Fibroblast of upper back skin (primary cell): ENCODE results near the gene ADCY4.
"Not testable (repeated sequence)": the region's sequence is repeated elsewhere in the genome, so short reads cannot be mapped to it uniquely, and the experiment has no call there.

Experiments
- DNase-seq: peaks from one replicate; pipeline ENCODE4 v3.0.0-alpha.2; 2013

Gene ADCY4

DNA sequence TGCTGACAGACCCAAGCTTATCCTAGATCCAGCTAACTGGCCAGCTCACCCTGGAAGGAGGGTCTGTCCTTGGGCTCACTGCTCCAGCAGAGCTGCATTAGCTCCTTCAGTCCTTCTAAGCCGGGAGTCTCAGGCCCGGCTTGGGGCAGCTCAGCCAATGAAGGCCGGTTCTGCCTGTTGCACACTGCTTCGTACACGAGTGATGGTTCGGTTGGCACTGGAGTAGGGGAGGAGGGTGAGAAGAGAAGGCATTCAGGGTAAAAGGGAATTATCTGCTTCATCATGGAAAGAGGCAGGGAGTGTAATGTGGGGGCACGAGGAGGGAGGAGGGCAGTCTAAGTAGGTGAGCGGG, 2.9 kb upstream of the ADCY4 start:
- DNase-seq = no peak

DNA sequence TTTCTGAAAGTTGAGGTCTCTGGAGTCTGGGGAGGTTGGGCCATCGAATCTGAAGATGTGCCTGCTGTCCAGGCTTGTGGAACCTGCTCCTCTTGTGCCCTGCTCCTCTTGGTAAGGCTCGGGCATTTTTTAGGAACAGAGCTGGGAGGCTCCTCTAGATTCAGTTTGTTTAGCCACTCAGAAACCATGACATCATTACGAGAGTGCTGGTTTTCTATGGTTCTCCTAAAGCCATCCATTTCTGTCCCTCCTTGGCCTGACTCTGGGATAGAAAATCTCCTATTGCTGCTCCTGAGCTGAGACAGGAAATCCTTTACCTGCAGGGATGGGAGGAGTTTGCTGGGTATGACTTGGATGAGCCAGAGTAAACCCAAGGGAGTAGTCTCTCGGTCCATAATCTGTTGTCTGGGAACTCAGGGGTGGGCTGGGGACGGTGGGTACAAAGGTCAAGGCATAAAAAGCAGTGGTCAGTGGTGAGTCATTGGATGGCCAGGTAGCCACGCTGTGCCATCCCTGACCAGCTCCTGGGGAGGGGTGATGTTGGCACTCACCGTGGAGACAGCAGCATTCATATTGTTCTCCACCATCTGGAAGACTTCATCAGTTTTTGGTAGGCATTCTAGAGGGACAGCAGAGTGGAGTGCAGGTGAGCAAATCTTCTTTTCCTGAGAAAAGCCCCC, 2.4 kb upstream of the ADCY4 start:
- DNase-seq = no peak

DNA sequence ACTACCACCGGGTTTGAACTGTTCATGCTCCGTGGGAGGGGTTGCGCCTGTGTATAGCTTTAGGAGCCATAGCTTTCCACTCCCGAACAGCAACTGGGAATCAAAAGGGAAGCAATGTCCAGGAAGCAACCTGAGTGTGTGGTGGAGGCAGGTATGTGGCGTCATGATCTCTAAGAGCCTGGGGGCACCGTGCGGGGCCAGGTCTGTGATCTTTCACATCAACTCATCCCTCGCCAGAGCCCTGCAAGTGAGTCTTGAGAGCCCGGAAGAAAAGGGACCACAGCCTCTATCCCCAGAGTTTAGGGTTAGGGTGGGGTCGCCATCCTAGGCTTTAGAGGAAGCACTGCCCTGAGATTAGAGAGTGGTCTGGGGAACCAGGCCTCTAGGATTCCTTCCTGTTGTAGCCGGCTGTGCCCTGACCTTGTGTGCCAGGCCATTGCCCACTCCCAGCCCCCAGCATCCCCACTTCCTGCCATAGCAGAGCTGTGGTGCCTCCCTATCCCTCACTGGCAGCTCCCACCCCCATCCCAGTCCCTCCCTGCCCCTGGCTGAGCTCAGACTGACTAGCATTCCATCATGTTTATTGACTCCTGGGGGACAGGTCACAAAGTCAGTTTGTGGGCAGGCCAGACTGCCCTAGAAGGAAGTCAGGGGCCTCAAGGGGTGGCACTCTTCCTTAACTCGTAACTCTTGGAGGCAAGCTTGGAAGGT, 745 bp upstream of the ADCY4 start:
- no peak for DNase-seq

DNA sequence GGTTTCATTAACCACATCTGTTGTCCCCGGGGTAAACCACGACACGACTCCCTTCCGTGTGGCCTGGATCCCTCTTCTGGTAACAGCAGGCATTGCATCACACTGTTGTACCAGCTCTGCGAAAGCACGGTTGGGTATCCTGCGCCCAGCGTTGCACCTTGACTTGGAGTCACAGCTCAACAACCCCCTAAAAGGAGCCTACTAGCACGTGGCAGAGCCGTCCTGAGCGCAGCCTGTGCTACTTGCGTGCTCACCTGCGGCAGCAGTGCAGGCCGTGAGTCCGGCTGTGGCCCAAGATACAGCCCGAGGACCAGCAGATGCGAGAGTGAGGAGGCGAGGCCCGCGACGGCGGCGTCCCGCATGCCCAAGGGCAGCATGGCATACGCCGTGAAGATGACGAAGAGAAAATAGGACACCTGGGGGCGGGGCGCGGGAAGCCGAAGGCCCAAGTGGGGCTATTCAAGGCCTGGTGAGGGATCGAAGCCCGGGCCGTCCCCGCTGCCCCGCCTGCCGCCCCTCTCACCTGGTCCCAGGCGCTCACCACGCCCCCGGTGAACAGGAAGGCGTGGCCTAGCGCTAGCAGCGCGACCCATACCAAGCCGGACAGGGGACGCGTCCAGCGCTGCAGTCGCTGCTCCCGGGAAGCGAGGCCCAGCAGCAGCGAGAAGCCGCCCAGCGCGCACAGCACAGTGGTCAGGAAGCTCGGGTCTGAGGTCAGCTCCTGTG, 2.4 kb downstream of the ADCY4 start:
- DNase-seq = peak; percentile 50

DNA sequence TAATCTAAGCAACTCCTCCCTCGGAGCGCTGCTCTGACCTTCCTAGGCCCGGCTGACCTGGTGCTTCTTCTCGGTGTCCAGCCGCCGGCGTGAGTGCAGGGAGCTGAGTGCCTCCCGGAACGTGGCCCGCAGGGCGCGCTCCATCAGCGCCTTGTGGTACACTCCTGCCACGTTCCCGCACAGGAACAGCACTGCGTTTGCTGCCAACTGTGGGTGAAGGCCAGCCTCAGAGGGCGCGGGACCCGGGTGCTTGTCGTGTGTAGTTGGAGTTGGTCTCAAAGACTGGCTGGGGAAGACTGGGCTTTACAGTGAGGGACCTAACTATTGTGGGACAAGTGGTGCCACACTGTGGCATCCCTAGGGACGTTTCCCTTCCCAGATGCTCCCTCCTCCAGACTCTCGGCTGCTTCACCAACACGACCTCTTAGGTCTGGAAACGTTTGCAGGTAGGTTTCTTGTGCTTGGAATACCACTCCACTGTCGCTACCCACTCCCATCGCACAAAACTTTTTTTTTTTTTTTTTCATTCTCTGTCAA, 3.1 kb downstream of the ADCY4 start:
- no peak for DNase-seq

DNA sequence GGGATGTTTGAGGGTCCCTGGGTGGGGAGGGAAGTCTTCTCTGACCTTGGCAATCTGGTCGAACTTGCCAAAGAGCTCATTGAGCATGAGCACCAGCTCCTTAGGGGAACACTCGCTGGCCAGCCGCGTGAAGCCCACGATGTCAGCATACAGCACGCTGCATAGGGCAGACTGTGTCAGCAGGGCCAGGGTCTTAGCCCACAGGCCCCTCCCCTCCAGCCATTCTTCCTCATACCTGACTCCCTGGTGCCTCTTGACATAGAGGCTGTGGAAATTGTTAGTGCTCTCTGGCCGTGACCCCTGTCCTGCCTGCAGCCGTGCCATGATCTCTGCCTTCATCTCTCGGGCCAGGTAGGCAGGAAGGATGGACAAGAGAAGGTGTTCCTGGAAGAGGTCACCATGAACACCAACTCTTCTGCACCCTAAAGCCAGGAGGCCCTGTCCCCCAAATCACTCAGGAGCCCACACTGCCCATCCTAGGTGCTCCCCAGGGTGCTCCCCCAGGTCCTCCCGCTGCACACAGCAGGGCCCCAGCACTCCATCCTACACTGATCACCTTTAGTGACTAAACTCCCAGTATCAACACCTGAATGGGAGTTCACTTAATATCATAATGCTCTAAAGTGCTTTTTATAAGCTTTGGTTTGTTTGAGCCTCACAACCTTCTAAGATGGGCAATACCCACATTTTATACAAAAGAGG, 3.7 kb downstream of the ADCY4 start:
- DNase-seq = no peak

DNA sequence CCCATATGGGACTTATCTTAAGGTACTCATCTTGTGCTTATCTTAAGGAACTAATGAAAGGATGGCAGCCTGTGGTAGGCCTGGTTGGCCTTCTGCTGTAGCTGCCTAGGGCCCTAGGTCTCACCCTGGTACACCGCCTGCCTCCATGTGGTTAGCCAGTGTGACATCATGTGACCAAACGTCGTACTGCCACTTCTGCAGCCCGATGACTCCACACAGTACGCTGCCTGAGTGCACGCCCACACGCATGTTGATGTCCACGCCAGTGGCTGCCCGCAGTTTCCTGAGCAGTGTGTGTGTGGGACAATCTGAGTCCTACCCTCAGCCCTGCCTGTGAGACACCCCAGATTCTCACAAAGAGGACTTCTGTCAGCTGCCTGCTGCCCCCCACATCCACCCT, 5.1 kb downstream of the ADCY4 start:
- DNase-seq = no peak

DNA sequence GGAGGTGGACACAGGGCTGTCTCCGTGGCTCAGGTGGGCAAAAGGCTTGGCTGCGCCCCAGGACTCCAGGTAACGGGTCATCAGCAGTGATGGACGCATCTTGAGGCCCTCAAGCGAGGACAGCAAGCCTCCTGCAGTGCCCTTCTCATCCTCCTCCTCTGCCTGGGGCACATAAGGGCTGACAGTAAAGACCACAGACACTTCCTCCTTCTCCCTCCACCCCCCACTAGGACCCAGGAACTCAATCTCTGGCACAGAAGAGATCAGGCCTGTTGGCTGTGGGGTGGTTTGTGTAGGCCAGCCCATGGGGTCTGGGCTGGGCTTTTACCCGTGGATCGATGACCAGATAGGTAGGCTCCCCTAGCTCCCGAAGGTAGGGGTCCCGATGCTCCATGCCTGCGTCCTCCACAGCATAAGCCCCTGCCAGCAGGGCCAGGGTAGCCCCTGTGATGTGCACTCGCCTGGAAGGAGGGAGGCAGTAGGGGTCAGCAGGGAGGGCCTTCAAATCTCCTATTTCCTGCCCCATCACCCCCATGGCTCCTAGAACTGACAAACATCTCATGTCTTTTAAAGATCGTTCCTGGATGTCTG, 5.7 kb downstream of the ADCY4 start:
- no peak for DNase-seq

DNA sequence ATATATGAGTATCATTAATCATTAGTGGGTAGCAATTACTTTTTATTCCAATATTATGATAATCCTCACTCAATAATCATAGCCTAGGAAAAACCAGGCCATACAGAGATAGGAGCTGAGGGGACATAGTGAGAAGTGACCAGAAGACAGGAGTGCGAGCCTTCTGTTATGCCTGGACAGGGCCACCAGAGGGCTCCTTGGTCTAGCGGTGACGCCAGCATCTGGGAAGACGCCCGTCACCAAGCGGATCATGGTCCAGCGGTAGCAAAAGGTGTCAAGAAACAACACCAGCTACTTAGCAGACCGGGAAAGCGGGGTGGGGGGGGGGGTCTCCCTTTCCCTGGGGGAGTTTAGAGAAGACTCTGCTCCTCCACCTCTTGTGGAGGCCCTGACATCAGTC, 7.0 kb downstream of the ADCY4 start:
- DNase-seq = not testable (repeated sequence)

DNA sequence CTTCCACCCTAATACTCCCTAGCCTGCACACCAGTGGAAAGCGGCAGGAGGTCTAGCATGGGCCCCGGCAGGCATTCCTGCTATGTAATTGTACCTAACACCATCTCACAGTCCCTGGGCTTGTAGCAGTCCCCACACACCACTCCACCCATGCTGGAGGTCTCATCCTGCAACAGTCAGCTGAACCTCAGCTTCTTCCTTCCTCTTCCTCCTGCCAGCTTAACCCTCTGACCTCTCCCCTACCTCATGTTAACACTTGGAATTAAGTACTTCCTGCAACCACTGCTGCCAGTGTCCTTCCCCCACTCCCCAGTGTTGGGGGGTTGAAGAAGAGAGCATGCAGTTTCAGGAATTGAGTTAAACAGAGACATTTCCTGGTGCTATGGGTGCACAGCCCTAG, 7.6 kb downstream of the ADCY4 start:
- DNase-seq = no peak

DNA sequence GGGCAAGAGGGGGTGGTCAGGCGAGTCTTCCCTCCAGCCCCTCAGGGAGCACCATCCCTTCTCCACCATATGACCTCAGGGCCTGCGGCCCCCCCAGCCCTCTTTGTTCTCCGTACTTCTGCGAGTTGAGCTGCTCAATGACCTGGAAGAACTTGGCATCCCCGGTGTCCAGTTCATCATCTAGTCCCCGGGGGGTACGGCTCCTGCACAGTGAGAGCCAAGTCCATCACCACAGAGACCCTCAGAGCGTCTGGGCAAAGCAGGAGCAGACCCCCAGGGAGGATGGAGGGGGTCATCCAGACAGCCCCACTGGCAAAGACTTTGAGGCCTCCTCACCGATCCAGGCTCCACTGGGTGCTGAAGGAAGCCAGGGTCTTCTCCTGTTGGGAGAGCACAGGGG, 8.9 kb downstream of the ADCY4 start:
- DNase-seq = no peak

DNA sequence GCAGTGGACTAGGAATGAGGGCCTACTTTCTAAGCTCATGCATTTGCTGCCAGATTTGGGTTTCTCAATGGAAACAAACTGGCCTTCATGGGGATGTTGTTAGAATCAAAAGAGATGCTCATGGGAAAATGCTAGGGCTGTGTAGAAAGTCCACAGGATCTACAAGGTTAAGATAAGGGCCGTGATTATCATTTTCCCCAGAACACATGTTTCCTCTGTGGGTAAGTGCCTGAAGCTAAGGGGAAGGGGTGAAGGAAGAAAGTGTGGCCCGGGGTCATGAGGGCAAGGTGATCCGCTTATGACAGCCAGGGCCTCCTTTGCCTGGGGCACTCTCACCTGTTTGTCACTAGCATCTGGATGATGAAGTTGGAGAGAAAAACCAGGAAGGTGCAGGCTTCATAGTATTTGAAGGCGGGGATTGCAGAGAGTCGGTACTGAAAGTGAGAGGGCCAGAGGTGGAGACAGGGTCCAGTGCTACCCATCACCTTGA, 9.8 kb downstream of the ADCY4 start:
- DNase-seq = no peak

DNA sequence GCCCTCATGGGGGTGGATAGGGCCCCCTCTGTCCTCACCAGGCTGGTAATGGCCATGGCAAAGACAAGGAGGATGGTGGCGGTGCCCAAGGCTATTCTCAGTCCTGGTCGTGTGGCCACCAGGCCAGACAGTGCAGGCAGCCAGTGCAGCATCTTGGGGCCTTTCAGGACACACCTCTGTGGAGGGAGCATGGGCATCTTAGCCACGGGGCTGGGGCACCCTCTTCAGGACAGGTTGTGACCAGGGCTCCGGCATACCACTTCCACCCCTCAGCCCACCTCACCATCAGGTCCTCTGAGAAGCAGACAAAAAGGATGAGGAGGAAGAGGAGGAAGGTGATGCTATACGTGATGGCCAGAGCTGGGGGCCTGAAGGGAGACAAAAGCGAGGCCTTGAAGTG, 10.8 kb downstream of the ADCY4 start:
- DNase-seq = no peak

DNA sequence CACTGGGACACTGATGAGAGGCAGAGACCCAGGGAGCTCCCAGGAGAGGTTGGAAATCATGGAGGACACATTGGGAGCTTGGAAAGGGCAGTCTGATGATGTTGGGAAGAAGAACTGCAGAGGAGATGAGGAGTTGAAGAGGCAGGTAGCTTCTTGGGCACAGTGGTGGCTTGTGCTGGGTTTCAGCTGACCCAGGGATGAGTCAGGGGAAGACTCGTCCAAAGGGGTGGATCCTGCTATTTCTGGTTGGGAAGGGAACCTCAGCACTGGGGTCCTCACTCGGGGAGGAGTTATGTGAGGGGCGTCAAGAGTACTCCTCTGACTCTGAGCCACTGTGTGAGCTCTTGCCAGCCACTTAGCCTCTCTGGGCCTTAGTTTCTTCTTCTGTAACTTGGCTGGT, 11.5 kb downstream of the ADCY4 start:
- DNase-seq = no peak

DNA sequence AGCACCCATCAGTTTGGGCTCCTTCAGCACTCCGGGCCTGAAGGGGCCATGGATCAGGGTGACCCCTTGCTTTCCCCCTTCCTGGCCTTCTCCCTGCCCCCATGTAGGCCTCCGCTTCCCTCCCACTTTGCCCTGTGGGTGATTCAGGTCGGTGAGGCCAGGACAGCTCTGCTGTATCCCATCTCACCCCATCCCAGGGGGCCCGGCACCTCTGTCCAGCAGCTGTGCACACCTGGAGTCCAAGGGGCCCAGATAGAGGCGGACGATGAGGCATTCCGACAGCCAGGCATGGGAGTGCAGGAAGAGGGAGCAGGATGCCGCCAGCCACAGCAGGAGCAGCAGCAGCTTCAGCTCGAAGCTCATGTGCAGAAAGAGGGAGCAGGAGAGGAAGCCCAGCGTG, 12.2 kb downstream of the ADCY4 start:
- DNase-seq = no peak

DNA sequence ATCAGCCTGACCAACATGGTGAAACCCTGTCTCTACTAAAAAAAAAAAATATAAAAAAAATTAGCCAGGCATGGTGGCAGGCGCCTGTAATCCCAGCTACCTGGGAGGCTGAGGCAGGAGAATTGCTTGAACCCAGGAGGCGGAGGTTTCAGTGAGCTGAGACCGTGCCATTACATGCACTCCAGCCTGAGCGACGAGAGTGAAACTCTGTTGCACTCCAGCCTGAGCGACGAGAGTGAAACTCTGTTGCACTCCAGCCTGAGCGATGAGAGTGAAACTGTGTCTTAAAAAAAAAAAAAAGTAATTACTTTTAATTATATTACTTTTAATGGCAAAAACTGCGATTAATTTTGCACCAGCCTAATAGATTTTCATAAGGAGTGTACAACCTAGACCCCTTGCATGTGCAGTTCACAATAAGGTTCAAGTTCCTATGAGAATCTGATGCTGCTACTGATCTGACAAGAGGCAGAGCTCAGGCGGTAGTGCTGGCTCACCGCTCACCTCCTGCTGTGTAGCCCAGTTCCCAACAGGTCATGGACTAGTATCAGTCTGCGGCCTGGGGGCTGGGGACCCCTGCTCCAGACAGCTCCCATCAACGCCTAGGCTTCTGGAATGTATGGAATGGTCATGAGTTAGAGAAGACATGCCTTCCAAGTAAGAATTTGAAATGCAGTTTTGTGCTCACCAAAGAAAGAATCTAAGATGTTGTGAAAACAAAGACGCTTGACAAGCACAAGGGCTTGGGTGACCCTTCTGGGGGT, 13.5 kb downstream of the ADCY4 start:
- no peak for DNase-seq

DNA sequence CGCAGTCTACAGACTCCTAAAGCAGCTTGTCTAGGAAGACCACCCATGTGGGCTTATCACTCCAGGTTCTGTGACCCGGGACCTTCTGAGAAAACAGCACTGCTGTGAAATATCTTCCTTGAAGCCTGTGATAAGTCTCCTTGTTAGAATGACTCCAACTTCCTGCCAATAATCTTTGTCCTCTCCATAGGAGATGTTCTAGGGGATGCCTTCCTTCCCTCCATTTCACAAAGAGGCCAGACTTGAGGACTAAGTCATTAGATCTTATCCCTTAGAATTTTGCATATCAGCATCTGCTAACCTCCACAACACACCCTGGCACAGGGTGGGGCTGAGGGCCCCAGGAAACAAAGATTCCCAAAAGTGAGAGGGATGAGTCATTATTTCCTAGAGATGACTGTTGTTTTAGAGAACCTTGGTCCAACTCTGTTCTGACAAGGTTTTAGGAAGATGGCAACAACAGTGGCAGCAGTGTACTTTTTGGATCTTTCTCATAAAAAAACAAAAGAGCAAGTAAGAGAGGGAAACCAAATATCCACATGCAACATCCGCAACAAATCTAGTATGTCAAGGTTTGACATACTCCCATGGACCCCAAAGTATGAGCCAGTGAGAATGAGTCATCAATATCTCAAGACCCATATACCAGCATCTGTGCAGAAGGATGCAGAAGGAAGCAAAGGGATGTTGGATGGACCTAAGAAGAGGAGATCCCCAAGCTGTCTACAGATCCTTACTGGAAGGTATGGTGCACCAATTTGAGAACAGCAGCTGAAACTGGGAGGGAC, 17.5 kb downstream of the ADCY4 start:
- DNase-seq = peak; percentile 16

DNA sequence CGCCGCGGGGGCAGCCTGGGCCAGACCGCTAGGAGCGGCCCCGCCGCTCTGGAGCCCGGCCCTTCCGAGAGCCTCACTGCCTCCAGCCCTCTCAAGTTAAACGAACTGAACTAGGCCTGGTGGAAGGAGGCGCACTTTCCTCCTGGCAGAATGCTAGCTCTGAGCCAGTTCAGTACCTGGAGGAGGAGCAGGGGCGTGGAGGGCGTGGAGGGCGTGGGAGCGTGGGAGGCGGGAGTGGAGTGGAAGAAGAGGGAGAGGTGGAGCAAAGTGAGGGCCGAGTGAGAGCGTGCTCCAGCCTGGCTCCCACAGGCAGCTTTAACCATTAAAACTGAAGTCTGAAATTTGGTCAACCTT, 18.3 kb downstream of the ADCY4 start:
- DNase-seq = no peak

DNA sequence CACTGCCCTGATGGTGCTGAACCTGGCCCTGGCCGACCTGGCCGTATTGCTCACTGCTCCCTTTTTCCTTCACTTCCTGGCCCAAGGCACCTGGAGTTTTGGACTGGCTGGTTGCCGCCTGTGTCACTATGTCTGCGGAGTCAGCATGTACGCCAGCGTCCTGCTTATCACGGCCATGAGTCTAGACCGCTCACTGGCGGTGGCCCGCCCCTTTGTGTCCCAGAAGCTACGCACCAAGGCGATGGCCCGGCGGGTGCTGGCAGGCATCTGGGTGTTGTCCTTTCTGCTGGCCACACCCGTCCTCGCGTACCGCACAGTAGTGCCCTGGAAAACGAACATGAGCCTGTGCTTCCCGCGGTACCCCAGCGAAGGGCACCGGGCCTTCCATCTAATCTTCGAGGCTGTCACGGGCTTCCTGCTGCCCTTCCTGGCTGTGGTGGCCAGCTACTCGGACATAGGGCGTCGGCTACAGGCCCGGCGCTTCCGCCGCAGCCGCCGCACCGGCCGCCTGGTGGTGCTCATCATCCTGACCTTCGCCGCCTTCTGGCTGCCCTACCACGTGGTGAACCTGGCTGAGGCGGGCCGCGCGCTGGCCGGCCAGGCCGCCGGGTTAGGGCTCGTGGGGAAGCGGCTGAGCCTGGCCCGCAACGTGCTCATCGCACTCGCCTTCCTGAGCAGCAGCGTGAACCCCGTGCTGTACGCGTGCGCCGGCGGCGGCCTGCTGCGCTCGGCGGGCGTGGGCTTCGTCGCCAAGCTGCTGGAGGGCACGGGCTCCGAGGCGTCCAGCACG, 18.9 kb downstream of the ADCY4 start:
- no peak for DNase-seq

DNA sequence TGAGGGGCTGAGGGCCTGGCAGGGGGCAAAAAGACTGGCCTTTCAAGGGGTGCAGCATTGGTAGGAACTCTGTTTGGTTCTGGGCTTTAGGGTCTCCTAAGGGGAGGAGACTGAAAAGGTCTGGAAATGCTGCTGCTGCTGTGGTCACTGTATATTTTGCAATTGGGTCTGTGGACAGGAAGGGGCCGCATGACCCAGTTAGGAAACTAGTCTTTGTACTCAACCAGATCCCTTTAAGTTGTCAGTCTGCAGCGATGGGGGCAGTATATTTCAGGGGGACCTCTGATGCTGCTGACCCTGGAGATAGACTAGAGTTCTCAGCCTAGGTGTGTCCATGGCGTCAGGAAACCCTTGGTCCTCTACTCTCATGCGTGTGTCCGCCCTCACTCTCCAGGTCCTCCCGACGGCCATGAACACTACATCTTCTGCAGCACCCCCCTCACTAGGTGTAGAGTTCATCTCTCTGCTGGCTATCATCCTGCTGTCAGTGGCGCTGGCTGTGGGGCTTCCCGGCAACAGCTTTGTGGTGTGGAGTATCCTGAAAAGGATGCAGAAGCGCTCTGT, 19.5 kb downstream of the ADCY4 start:
- DNase-seq = no peak
